Measurements from ENCODE around the gene APBA2. TPM values are rescaled to one million over a fixed set of nuclear protein-coding genes. Genes with fewer than 3 reads are reported as not detected.

Gene APBA2
- polyA plus RNA-seq, 1 donor, result 4.4 TPM

- DNase-seq, result no peak
These were observed 239.8 kb downstream of the APBA2 start for GRCh38 chr15:29125382-29126207.

- no peak for DNase-seq
These were observed 240.4 kb downstream of the APBA2 start for GRCh38 chr15:29126208-29126536.

DNA sequence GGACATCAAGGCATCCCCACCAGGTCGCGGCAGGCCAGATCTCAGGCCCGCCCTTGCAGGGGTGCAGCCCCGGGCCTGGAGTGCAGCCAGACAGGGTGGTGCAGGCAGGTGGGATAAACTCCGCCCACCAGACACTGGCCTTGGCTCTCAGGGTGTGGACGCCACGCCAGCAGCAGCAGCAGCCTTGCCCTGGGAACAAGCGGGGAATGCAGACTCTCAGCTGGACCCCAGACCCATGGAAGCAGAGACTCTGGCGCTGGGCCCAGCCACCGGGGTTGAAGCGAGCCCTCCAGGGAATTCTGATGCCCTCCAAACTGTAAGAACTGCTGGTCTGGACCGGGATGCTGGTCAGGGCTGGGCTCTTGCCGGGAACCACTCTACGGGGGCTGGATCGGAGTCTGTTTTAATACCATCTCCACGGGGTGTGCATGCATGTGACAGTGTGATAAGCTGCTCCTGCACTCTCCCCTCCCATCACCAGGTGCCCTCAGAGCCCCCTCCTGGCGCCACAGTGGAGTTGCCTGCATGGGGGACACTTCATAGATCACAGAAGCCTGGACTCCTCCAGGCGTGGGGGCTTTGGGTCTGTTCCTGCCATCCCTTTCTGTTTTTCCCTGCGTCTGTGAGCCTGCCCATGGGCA, 241.2 kb downstream of the APBA2 start:
- DNase-seq, result no peak

- no peak for DNase-seq
These were observed 242.0 kb downstream of the APBA2 start for GRCh38 chr15:29127506-29128430.

DNA sequence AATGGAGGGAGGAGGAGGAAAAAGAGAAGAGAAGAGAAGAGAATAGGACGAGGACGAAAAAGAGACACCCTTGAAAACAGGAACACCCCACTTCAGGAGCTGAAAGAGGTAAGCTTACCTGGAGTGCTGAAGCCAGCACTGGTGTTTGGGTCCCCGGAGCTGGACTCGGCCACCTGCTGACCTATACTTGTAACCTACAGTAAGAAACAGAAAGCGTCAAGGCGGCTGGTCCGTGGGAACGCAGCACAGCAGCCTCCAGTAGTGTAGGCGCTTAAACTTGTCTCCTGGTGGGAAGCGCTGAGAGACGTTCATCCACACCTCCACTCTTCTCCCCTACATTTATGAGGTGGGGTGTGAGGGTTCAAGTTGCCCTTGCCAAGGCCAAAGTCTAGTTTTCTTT, 242.9 kb downstream of the APBA2 start:
- no peak for DNase-seq

DNA sequence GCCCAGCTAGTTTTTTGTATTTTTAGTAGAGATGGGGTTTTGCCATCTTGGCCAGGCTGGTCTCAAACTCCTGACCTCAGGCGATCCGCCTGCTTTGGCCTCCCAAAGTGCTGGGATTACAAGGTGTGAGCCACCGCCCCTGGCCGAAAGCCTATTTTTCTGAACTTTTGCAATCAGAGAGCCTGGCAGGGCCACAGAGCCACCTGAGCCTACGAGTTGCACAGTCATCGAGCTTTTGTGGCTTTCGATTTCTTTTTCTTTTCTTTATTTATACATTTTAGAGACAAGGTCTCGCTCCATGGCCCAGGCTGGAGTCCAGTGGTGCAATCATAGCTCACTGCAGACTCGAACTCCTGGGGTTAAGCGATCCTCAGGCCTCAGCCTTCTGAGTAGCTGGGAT, 243.4 kb downstream of the APBA2 start:
- DNase-seq, result no peak

GRCh38 chr15:29129926-29130325, 244.2 kb downstream of the APBA2 start:
- DNase-seq, result no peak

GRCh38 chr15:29130476-29130875, 244.7 kb downstream of the APBA2 start:
- no peak for DNase-seq

- peak; percentile 58 for DNase-seq
These were observed 245.4 kb downstream of the APBA2 start for GRCh38 chr15:29130951-29131839.

DNA sequence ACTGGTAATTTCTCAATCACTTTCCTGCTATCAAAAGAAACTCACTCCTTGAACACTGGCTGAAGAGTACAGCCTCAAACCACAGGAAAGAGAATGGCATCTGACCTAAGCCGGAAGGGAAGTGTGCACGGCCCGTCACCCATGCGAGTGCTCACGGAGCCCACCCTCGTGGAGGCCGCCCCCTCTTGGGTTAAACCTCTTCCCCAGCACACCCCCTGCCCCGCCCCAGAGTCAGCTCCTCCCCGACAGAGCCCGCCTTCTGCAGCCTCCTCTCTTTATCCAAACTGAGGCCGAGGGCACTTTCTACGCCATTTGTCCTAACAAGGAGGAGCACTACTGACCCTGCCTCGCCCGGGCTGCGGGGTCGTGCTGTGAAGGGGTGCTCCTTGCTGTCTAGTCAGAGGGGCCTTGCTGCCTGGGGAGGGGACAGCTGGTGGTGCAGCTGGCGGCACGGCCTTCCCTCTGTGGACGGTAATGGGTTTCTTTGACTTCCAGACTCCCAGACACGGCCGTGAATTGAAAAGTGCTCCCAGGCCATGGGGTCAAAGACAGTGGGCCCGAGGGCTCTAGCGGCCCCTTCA, 246.2 kb downstream of the APBA2 start:
- DNase-seq, result no peak

- no peak for DNase-seq
These were observed 247.0 kb downstream of the APBA2 start for GRCh38 chr15:29132735-29133181.

DNA sequence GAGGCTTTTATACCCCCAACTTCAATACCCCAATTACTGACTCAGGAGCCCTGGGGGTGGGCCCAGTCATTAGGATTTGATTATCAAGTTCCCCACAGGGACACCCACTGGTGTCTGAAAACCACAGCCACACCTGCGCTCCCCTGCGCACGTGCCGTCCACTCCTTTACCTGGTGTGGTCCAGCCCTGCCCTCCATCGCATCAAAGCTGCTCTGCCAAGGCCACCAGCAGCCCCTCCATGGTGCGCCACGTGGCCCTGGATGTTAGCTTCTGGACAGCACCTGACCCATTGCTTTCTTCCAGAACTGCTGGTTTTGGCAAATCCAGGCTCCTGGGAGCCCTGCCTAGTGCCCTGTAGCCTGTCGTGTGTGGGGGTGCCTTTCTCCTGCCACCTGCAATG, 247.5 kb downstream of the APBA2 start:
- no peak for DNase-seq

DNA sequence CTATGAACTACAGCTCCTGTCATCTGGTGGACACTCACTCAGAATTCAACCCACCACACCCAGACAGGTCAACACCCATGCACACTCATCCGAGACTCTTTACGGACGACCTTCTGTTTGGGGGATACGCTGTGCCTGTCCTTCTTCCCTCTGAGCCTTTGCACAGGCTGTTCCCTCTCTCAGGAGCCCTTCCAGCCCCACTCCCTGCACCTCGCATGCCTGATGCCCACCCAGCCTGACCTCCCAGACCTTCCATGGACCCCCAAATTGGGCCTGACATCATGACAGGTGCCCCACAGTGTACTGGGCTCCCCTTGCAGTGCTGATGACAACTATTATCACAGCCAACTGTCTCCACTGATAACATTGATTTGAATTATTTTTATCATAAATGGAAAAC, 248.0 kb downstream of the APBA2 start:
- no peak for DNase-seq

GRCh38 chr15:29134239-29134638, 248.5 kb downstream of the APBA2 start:
- no peak for DNase-seq

DNA sequence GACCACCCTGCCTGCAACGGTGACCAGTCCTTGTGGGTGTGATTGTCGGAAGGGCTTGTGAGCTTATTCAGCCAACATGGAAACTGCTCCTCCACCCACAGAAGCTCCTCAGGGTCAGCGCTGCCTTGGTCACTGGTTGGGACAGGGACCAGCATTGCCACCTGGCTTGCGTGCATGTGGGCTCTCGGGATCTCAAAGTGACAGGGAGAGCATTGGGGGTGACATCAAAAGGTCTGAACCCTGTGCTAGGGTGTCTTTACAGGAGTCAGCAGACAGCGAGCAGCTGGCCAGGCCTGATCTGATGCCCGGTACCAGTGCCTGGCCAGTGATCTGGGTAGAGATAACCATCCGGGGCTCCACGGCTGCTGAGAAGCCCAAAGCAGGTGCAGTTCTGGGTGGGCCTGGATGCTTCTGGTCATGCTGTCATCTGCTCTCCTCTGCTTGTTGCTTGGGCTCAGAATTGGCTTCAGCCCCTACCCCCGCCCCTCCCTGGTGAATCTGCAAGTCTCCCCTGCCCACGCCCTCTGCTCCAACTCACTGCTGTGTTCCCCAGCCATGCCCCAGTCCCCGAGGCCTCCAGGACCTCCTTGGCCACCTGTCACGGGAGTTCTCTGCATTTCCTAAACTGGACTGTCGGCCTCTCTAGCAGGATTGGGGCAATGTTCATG, 249.0 kb downstream of the APBA2 start:
- DNase-seq, result no peak

- no peak for DNase-seq
These were observed 249.5 kb downstream of the APBA2 start for GRCh38 chr15:29135309-29135657.

GRCh38 chr15:29135702-29136646, 250.2 kb downstream of the APBA2 start:
- no peak for DNase-seq

- no peak for DNase-seq
These were observed 252.5 kb downstream of the APBA2 start for GRCh38 chr15:29138260-29138659.

DNA sequence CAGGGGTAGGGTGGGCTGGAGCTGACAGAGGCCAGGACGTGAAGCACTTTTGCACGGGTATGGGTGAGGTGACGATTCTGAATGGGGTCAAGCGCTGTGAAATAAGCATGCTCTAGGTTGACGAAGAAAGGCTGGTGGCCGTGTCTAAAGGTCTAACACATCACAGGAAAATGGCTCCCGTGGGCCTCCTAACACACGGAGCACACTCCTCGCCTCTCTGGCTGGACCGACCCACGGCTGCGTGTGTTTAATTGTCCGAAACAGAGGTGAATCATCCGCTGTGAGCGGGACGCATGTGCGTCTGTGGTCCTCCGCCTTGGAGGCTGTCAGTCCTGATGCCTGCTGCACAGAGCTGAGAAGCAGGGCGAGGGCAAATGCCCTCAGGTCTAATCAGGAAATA, 253.3 kb downstream of the APBA2 start:
- no peak for DNase-seq
